Effector memory CD4-positive, alpha-beta T cell (primary cell): ENCODE results near the gene MPPE1.
"Not testable (repeated sequence)": the region's sequence is repeated elsewhere in the genome, so short reads cannot be mapped to it uniquely, and the experiment has no call there.

Experiments
- DNase-seq, 3 donors: peaks; one replicate each; pipeline ENCODE4 v3.0.0-alpha.2; 2020
- H3K27ac ChIP-seq: 2 replicates; pipeline ENCODE4 v1.7.0; 2013; ENCODE audit warnings: mild to moderate bottlenecking, low read length, moderate library complexity; ENCODE audit not compliant: insufficient read depth, poor library complexity, severe bottlenecking
- H3K27me3 ChIP-seq: replicated peaks from 2 replicates; pipeline ENCODE4 v1.7.0; 2013; ENCODE audit warnings: mild to moderate bottlenecking, low read length; ENCODE audit not compliant: insufficient read depth, control insufficient read depth, poor library complexity, severe bottlenecking
- H3K36me3 ChIP-seq: 2 replicates; pipeline ENCODE4 v1.7.0; 2013; ENCODE audit warnings: mild to moderate bottlenecking, low read length, moderate library complexity; ENCODE audit not compliant: control insufficient read depth, insufficient read depth
- H3K4me1 ChIP-seq: 2 replicates; pipeline ENCODE4 v1.7.0; 2013; ENCODE audit warnings: low read length, mild to moderate bottlenecking; ENCODE audit not compliant: control insufficient read depth, insufficient read depth, poor library complexity, severe bottlenecking
- H3K4me3 ChIP-seq: 2 replicates; pipeline ENCODE4 v1.7.0; 2013; ENCODE audit warnings: low read length, low read depth, mild to moderate bottlenecking; ENCODE audit not compliant: insufficient read depth, poor library complexity, severe bottlenecking
- H3K9me3 ChIP-seq: 2 replicates; pipeline ENCODE4 v1.7.0; 2013; ENCODE audit warnings: mild to moderate bottlenecking, low read length, moderate library complexity; ENCODE audit not compliant: control insufficient read depth

Gene MPPE1

GRCh38 chr18:11927497-11927896 is 19.4 kb upstream of the MPPE1 start:
- DNase-seq = no peak

GRCh38 chr18:11925800-11926481 is 17.8 kb upstream of the MPPE1 start:
- no peaks in the 10 kb centered on the region for H3K36me3 ChIP-seq
- no peaks in the 10 kb centered on the region for H3K4me1 ChIP-seq
- no peaks in the 10 kb centered on the region for H3K9me3 ChIP-seq
- DNase-seq = no peak
- H3K4me3 ChIP-seq = no peak overlapping the region
- no peaks in the 10 kb centered on the region for H3K27me3 ChIP-seq
- H3K27ac ChIP-seq = no peak overlapping the region

More at GRCh38 chr18:11927497-11927896, 19.4 kb upstream of the MPPE1 start:
- Histone ChIP-seq H3K9me3 (no peaks in the 10 kb centered on the region), H3K27ac (no peak overlapping the region), H3K4me1 (no peaks in the 10 kb centered on the region), H3K36me3 (no peaks in the 10 kb centered on the region), H3K4me3 (no peak overlapping the region), H3K27me3 (no peaks in the 10 kb centered on the region)

- H3K36me3 ChIP-seq = no peaks in the 10 kb centered on the region
- no peaks in the 10 kb centered on the region for H3K4me1 ChIP-seq
- H3K9me3 ChIP-seq = no peaks in the 10 kb centered on the region
- H3K27ac ChIP-seq = no peak overlapping the region
- no peak overlapping the region for H3K4me3 ChIP-seq
- no peaks in the 10 kb centered on the region for H3K27me3 ChIP-seq
- DNase-seq = no peak
These were observed 15.3 kb upstream of the MPPE1 start for GRCh38 chr18:11923450-11923849.

GRCh38 chr18:11919522-11919921 is 11.4 kb upstream of the MPPE1 start:
- H3K27me3 ChIP-seq, H3K4me3 ChIP-seq, DNase-seq, H3K36me3 ChIP-seq, H3K9me3 ChIP-seq, H3K27ac ChIP-seq, H3K4me1 ChIP-seq: not testable (repeated sequence)

- not testable (repeated sequence) for H3K36me3 ChIP-seq, H3K27me3 ChIP-seq, DNase-seq, H3K4me1 ChIP-seq, H3K27ac ChIP-seq, H3K4me3 ChIP-seq, H3K9me3 ChIP-seq
These were observed 8.8 kb upstream of the MPPE1 start for GRCh38 chr18:11916880-11917279.

- no peak for DNase-seq
- H3K27me3 ChIP-seq = no peaks in the 10 kb centered on the region
- peaks cover 8% of the 10 kb centered on the region for H3K4me1 ChIP-seq
- H3K36me3 ChIP-seq = peaks cover 8% of the 10 kb centered on the region
- H3K4me3 ChIP-seq = no peak overlapping the region
- peak overlapping the region; percentile 90 for H3K27ac ChIP-seq
- H3K9me3 ChIP-seq = no peaks in the 10 kb centered on the region
These were observed 1.5 kb upstream of the MPPE1 start for GRCh38 chr18:11909591-11910026.

- Histone ChIP-seq H3K27me3 (no peaks in the 10 kb centered on the region), H3K9me3 (no peaks in the 10 kb centered on the region), H3K27ac (peak overlapping the region; percentile 90), H3K36me3 (peaks cover 8% of the 10 kb centered on the region), H3K4me3 (peak overlapping the region; percentile 83), H3K4me1 (peaks cover 8% of the 10 kb centered on the region)
- no peak for DNase-seq
These were observed 941 bp upstream of the MPPE1 start for GRCh38 chr18:11909061-11909455.

- Histone ChIP-seq H3K27me3 (no peaks in the 10 kb centered on the region), H3K4me1 (peaks cover 8% of the 10 kb centered on the region), H3K27ac (peak overlapping the region; percentile 90), H3K36me3 (peaks cover 17% of the 10 kb centered on the region), H3K9me3 (no peaks in the 10 kb centered on the region), H3K4me3 (peak overlapping the region; percentile 83)
- no peak for DNase-seq
These were observed 917 bp downstream of the MPPE1 start for GRCh38 chr18:11906926-11907874.

- no peak overlapping the region for H3K27ac ChIP-seq
These were observed 1.9 kb downstream of the MPPE1 start for GRCh38 chr18:11906176-11906575.

GRCh38 chr18:11905613-11906012 is 2.5 kb downstream of the MPPE1 start:
- Histone ChIP-seq H3K4me1 (peaks cover 8% of the 10 kb centered on the region), H3K9me3 (no peaks in the 10 kb centered on the region), H3K36me3 (peaks cover 22% of the 10 kb centered on the region), H3K27ac (no peak overlapping the region), H3K4me3 (no peak overlapping the region), H3K27me3 (no peaks in the 10 kb centered on the region)
- no peak for DNase-seq

More at GRCh38 chr18:11906176-11906575, 1.9 kb downstream of the MPPE1 start:
- Histone ChIP-seq H3K36me3 (peaks cover 22% of the 10 kb centered on the region), H3K27me3 (no peaks in the 10 kb centered on the region), H3K4me1 (peaks cover 8% of the 10 kb centered on the region), H3K9me3 (no peaks in the 10 kb centered on the region), H3K4me3 (no peak overlapping the region)
- DNase-seq = no peak
